Neural cell (in vitro differentiated cells): ENCODE data around the gene SYCE3.

ENCODE experiments used
- EP300 ChIP-seq: fragments of 450-650 bp; conservative IDR thresholded peaks from 2 replicates; pipeline ENCODE4 v1.6.1; 2014; ENCODE audit warnings: antibody characterized with exemption, mild to moderate bottlenecking, moderate library complexity; ENCODE audit not compliant: poor library complexity, severe bottlenecking
- EZH2 ChIP-seq: fragments of 200-600, 300-800 bp; shearing (Covaris generic), sonication (generic); IDR thresholded peaks from 2 replicates; pipeline ENCODE4 v1.6.1; 2014; ENCODE audit warnings: antibody characterized with exemption, low read length, borderline replicate concordance, mild to moderate bottlenecking; ENCODE audit not compliant: insufficient read depth, poor library complexity, severe bottlenecking
- MXI1 ChIP-seq: fragments of 450-650 bp; conservative IDR thresholded peaks from 2 replicates; pipeline ENCODE4 v1.6.1; 2014; ENCODE audit warnings: antibody characterized with exemption, mild to moderate bottlenecking; ENCODE audit not compliant: poor library complexity, severe bottlenecking
- POLR2AphosphoS5 ChIP-seq: IDR thresholded peaks from 2 replicates; pipeline ENCODE4 v1.6.1; 2012
- RAD21 ChIP-seq: fragments of 450-650 bp; conservative IDR thresholded peaks from 2 replicates; pipeline ENCODE4 v1.6.1; 2014; ENCODE audit warnings: antibody characterized with exemption, mild to moderate bottlenecking, moderate library complexity
- SMC3 ChIP-seq: fragments of 450-650 bp; conservative IDR thresholded peaks from 2 replicates; pipeline ENCODE4 v1.6.1; 2014; ENCODE audit warnings: antibody characterized with exemption, mild to moderate bottlenecking, moderate library complexity; ENCODE audit not compliant: poor library complexity
- TAF1 ChIP-seq: IDR thresholded peaks from 2 replicates; pipeline ENCODE4 v1.6.1; 2012; ENCODE audit warnings: low read depth
- TF ChIP-seq, protein P1 (sequence below): fragments of 450-650 bp; IDR thresholded peaks from 2 replicates; pipeline ENCODE4 v1.5.1; 2014; ENCODE audit warnings: antibody characterized with exemption, mild to moderate bottlenecking, moderate library complexity; ENCODE audit not compliant: poor library complexity, severe bottlenecking
- TF ChIP-seq, protein P2 (sequence below): IDR thresholded peaks from 2 replicates; pipeline ENCODE4 v1.6.1; 2012; ENCODE audit warnings: borderline replicate concordance

DNA sequence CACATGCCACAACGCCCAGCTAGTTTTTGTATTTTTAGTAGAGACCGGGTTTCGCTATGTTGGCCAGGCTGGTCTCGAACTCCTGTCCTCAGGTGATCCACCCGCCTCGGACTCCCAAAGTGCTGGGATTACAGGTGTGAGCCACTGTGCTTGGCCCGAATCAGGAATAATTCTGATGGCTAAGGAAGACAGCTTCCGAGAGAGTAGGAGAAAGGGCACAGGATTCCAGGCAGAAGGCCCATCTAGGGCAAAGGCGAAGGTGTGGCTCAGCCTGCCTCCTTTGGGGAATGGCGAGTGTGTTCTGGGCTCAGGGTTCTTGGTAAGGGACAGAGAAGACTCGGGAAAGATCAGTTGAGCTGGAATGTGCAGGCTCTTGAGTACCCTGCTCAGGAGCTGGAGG, 1.6 kb upstream of the SYCE3 start:
- TF ChIP-seq, protein P1, sequence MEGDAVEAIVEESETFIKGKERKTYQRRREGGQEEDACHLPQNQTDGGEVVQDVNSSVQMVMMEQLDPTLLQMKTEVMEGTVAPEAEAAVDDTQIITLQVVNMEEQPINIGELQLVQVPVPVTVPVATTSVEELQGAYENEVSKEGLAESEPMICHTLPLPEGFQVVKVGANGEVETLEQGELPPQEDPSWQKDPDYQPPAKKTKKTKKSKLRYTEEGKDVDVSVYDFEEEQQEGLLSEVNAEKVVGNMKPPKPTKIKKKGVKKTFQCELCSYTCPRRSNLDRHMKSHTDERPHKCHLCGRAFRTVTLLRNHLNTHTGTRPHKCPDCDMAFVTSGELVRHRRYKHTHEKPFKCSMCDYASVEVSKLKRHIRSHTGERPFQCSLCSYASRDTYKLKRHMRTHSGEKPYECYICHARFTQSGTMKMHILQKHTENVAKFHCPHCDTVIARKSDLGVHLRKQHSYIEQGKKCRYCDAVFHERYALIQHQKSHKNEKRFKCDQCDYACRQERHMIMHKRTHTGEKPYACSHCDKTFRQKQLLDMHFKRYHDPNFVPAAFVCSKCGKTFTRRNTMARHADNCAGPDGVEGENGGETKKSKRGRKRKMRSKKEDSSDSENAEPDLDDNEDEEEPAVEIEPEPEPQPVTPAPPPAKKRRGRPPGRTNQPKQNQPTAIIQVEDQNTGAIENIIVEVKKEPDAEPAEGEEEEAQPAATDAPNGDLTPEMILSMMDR, result no peak
- no peak for TF ChIP-seq RAD21
- TF ChIP-seq EP300, result no peak
- TF ChIP-seq, protein P2, sequence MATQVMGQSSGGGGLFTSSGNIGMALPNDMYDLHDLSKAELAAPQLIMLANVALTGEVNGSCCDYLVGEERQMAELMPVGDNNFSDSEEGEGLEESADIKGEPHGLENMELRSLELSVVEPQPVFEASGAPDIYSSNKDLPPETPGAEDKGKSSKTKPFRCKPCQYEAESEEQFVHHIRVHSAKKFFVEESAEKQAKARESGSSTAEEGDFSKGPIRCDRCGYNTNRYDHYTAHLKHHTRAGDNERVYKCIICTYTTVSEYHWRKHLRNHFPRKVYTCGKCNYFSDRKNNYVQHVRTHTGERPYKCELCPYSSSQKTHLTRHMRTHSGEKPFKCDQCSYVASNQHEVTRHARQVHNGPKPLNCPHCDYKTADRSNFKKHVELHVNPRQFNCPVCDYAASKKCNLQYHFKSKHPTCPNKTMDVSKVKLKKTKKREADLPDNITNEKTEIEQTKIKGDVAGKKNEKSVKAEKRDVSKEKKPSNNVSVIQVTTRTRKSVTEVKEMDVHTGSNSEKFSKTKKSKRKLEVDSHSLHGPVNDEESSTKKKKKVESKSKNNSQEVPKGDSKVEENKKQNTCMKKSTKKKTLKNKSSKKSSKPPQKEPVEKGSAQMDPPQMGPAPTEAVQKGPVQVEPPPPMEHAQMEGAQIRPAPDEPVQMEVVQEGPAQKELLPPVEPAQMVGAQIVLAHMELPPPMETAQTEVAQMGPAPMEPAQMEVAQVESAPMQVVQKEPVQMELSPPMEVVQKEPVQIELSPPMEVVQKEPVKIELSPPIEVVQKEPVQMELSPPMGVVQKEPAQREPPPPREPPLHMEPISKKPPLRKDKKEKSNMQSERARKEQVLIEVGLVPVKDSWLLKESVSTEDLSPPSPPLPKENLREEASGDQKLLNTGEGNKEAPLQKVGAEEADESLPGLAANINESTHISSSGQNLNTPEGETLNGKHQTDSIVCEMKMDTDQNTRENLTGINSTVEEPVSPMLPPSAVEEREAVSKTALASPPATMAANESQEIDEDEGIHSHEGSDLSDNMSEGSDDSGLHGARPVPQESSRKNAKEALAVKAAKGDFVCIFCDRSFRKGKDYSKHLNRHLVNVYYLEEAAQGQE, result no peak
- no peak for TF ChIP-seq POLR2AphosphoS5
- no peak for TF ChIP-seq MXI1
- TF ChIP-seq EZH2, result no peak
- no peak for TF ChIP-seq TAF1
- no peak for TF ChIP-seq SMC3
